ENCODE data around the gene SORBS1. TPM values are rescaled to one million over a fixed set of nuclear protein-coding genes. Genes with fewer than 3 reads are reported as not detected.

Gene SORBS1
- polyA plus RNA-seq, 1 donor from 2014 or later: 39.5 TPM

- Histone ChIP-seq H3K9me3 (ENCODE audit: low read length) (no peaks in the 10 kb centered on the region), H3K9ac (ENCODE audit: low read length) (no peak overlapping the region), H2AFZ (ENCODE audit: low read depth, low read length) (no peak overlapping the region), H3K27ac (ENCODE audit: low read length) (no peak overlapping the region), H3K9me2 (ENCODE audit: insufficient read depth, low read length) (no peaks in the 10 kb centered on the region), H3F3A (ENCODE audit: insufficient read depth, low read length, poor library complexity, severe bottlenecking) (no peaks in the 10 kb centered on the region), H3K36me3 (ENCODE audit: insufficient read depth, low read length) (no peaks in the 10 kb centered on the region), H3K4me2 (ENCODE audit: low read length) (no peak overlapping the region), H3K27me3 (ENCODE audit: insufficient read depth, low read depth, low read length) (no peaks in the 10 kb centered on the region), H4K20me1 (ENCODE audit: insufficient read depth) (no peaks in the 10 kb centered on the region), H3K4me3 (ENCODE audit: low read length) (no peak overlapping the region), H3K79me2 (replicated peaks; ENCODE audit: insufficient read depth, low read length) (no peaks in the 10 kb centered on the region)
- TF ChIP-seq MXI1 (conservative IDR thresholded peaks at IDR 0.05; ENCODE audit: poor library complexity, severe bottlenecking): no peak
- TF ChIP-seq RAD21 (conservative IDR thresholded peaks at IDR 0.05): no peak
- no peak for TF ChIP-seq POLR2AphosphoS5 (IDR thresholded peaks at IDR 0.05)
- TF ChIP-seq REST (IDR thresholded peaks at IDR 0.05; ENCODE audit: borderline replicate concordance): no peak
- TF ChIP-seq EP300 (conservative IDR thresholded peaks at IDR 0.05; ENCODE audit: poor library complexity, severe bottlenecking): no peak
- TF ChIP-seq SMC3 (conservative IDR thresholded peaks at IDR 0.05; ENCODE audit: poor library complexity): no peak
- TF ChIP-seq CTCF (IDR thresholded peaks at IDR 0.05; ENCODE audit: poor library complexity, severe bottlenecking): no peak
- no peak for TF ChIP-seq EZH2 (IDR thresholded peaks at IDR 0.05; ENCODE audit: borderline replicate concordance, insufficient read depth, low read length, poor library complexity, severe bottlenecking)
- no peak for TF ChIP-seq TAF1 (IDR thresholded peaks at IDR 0.05; ENCODE audit: low read depth)
Measured at GRCh38 chr10:95542330-95542729, 18.8 kb downstream of the SORBS1 start.

GRCh38 chr10:95540514-95541052 is 20.6 kb downstream of the SORBS1 start:
- H3K9ac ChIP-seq (ENCODE audit: low read length): no peak overlapping the region
- no peaks in the 10 kb centered on the region for H3K79me2 ChIP-seq (replicated peaks; ENCODE audit: insufficient read depth, low read length)
- no peak overlapping the region for H2AFZ ChIP-seq (ENCODE audit: low read depth, low read length)
- no peaks in the 10 kb centered on the region for H3K9me3 ChIP-seq (ENCODE audit: low read length)
- no peaks in the 10 kb centered on the region for H4K20me1 ChIP-seq (ENCODE audit: insufficient read depth)
- no peak for TF ChIP-seq REST (IDR thresholded peaks at IDR 0.05; ENCODE audit: borderline replicate concordance)
- no peak for TF ChIP-seq CTCF (IDR thresholded peaks at IDR 0.05; ENCODE audit: poor library complexity, severe bottlenecking)
- no peak for TF ChIP-seq EP300 (conservative IDR thresholded peaks at IDR 0.05; ENCODE audit: poor library complexity, severe bottlenecking)
- TF ChIP-seq POLR2AphosphoS5 (IDR thresholded peaks at IDR 0.05): no peak
- TF ChIP-seq MXI1 (conservative IDR thresholded peaks at IDR 0.05; ENCODE audit: poor library complexity, severe bottlenecking): no peak
- no peak for TF ChIP-seq EZH2 (IDR thresholded peaks at IDR 0.05; ENCODE audit: borderline replicate concordance, insufficient read depth, low read length, poor library complexity, severe bottlenecking)
- no peak for TF ChIP-seq TAF1 (IDR thresholded peaks at IDR 0.05; ENCODE audit: low read depth)
- no peak for TF ChIP-seq RAD21 (conservative IDR thresholded peaks at IDR 0.05)
- no peak for TF ChIP-seq SMC3 (conservative IDR thresholded peaks at IDR 0.05; ENCODE audit: poor library complexity)
- H3F3A ChIP-seq (ENCODE audit: insufficient read depth, low read length, poor library complexity, severe bottlenecking): no peaks in the 10 kb centered on the region
- no peak overlapping the region for H3K27ac ChIP-seq (ENCODE audit: low read length)
- no peak overlapping the region for H3K4me2 ChIP-seq (ENCODE audit: low read length)
- no peaks in the 10 kb centered on the region for H3K9me2 ChIP-seq (ENCODE audit: insufficient read depth, low read length)
- no peaks in the 10 kb centered on the region for H3K27me3 ChIP-seq (ENCODE audit: insufficient read depth, low read depth, low read length)
- H3K36me3 ChIP-seq (ENCODE audit: insufficient read depth, low read length): no peaks in the 10 kb centered on the region
- no peak overlapping the region for H3K4me3 ChIP-seq (ENCODE audit: low read length)

All from neural cell (in vitro differentiated cells).